Osteocyte (in vitro differentiated cells): ENCODE measurements around the gene DNAJC21. TPM values are rescaled to one million over a fixed set of nuclear protein-coding genes. Genes with fewer than 3 reads are reported as not detected.

ENCODE experiments used
- DNase-seq: peaks from one replicate; pipeline ENCODE4 v3.0.0; 2021; ENCODE audit warnings: mixed read lengths; ENCODE audit not compliant: unreplicated experiment; ENCODE audit errors: extremely low spot score
- H3K27ac Mint-ChIP-seq: one replicate; pipeline ENCODE4 v1.8.0; 2021; ENCODE audit warnings: mild to moderate bottlenecking, mixed read lengths; ENCODE audit not compliant: unreplicated experiment
- H3K27me3 Mint-ChIP-seq: one replicate; pipeline ENCODE4 v1.8.0; 2021; ENCODE audit warnings: mixed read lengths; ENCODE audit not compliant: unreplicated experiment
- H3K36me3 Mint-ChIP-seq: one replicate; pipeline ENCODE4 v1.8.0; 2021; ENCODE audit warnings: mixed read lengths; ENCODE audit not compliant: unreplicated experiment
- H3K4me1 Mint-ChIP-seq: one replicate; pipeline ENCODE4 v1.8.0; 2021; ENCODE audit warnings: mixed read lengths; ENCODE audit not compliant: unreplicated experiment
- H3K4me3 Mint-ChIP-seq: one replicate; pipeline ENCODE4 v1.8.0; 2021; ENCODE audit warnings: mild to moderate bottlenecking, moderate library complexity, mixed read lengths; ENCODE audit not compliant: unreplicated experiment
- H3K9me3 Mint-ChIP-seq: one replicate; pipeline ENCODE4 v1.8.0; 2021; ENCODE audit warnings: mixed read lengths; ENCODE audit not compliant: unreplicated experiment
- total RNA-seq: library from RNA; stranded (reverse); gene quantifications from 2 replicates; pipeline ENCODE4 v1.2.1, GENCODE V29; 2021
- TF ChIP-seq, protein P1 (sequence below): fragments of 200-600 bp; sonication (generic); IDR thresholded peaks from 2 replicates; pipeline ENCODE4 v1.5.0; 2021; ENCODE audit warnings: antibody characterized with exemption, mild to moderate bottlenecking, moderate library complexity

Gene DNAJC21
- total RNA-seq, 1 donor from 2014 or later: 37.5 TPM

DNA sequence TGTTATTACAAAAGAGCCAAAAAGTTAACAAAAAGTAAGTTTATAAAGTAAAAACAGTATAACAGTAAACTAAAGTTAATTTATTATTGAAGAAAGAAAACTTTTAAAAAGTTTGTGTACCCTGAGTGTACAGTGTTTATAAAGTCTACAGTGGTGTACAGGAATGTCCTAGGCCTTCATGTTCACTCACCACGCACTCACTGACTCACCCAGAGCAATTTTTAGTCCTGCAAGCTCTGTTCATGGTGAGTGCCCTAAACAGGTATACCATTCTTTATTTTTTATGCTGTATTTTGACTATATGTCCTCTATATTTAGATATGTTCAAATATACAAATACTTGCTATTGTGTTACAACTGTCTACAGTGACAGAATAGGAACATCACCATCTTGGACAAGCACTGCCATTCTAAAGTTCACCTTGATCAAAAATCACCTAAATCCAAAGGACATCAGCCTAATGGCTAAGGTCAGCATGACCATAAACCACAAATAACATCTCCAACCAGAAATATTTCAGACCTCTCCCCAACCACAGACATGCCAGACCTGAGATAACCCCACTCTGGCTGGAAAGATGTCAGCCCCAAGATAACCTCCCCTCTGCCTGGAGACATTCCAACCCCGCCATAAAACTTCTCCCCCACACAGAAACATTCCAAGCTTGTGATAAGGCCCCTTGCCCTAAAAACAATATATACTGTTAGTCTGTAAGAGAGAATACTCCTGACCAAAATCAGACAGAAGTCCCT lies 62.3 kb downstream of the DNAJC21 start:
- H3K27me3 Mint-ChIP-seq: peaks cover 34% of the 10 kb centered on the region
- H3K4me1 Mint-ChIP-seq: no peaks in the 10 kb centered on the region
- no peaks in the 10 kb centered on the region for H3K36me3 Mint-ChIP-seq
- H3K4me3 Mint-ChIP-seq: no peak overlapping the region
- H3K9me3 Mint-ChIP-seq: peaks cover 12% of the 10 kb centered on the region
- no peak overlapping the region for H3K27ac Mint-ChIP-seq
- no peak for DNase-seq
- TF ChIP-seq, protein P1, sequence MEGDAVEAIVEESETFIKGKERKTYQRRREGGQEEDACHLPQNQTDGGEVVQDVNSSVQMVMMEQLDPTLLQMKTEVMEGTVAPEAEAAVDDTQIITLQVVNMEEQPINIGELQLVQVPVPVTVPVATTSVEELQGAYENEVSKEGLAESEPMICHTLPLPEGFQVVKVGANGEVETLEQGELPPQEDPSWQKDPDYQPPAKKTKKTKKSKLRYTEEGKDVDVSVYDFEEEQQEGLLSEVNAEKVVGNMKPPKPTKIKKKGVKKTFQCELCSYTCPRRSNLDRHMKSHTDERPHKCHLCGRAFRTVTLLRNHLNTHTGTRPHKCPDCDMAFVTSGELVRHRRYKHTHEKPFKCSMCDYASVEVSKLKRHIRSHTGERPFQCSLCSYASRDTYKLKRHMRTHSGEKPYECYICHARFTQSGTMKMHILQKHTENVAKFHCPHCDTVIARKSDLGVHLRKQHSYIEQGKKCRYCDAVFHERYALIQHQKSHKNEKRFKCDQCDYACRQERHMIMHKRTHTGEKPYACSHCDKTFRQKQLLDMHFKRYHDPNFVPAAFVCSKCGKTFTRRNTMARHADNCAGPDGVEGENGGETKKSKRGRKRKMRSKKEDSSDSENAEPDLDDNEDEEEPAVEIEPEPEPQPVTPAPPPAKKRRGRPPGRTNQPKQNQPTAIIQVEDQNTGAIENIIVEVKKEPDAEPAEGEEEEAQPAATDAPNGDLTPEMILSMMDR: no peak

DNA sequence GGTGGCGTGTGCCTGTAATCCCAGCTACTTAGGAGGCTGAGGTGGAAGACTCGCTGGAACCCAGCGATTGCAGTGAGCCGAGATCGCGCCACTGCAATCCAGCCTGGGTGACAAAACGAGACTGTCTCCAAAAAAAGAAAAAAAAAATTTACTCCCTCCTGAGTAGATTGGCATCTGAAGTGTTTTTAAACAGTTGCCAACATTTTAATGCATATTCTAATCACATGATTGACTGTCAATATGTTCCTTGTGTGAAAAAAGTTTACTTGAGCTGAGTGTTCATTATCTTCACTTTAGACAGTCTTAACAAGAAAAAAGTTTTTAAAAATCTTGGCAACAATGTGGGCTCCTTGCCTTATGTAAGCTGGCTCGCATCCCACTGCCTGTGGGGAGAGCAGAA lies 64.6 kb downstream of the DNAJC21 start:
- Mint-ChIP-seq H3K9me3 (no peaks in the 10 kb centered on the region), H3K36me3 (no peaks in the 10 kb centered on the region), H3K27me3 (peaks cover 34% of the 10 kb centered on the region), H3K4me1 (no peaks in the 10 kb centered on the region), H3K27ac (no peak overlapping the region), H3K4me3 (no peak overlapping the region)
- TF ChIP-seq, protein P1: no peak
- no peak for DNase-seq

DNA sequence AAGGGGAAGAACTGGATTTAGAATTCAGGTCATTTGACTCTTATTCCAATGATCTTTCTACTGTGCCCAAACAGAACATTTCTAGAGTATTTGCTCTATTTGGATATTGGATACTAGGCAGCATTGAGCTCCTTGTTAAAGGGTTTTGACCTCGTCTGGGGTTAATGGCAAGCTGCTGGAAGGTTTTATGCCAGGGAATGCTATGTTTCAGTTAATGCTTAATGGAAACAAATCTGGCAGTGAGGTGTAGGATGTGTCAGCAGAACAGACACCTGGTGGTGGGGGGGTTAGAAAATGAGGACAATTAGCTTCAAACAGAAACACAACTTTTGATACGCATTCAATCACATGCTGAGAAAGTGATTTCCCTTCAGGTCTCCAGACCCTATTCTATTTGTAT lies 66.9 kb downstream of the DNAJC21 start:
- Mint-ChIP-seq H3K4me3 (no peak overlapping the region), H3K36me3 (no peaks in the 10 kb centered on the region), H3K27me3 (peaks cover 48% of the 10 kb centered on the region), H3K9me3 (no peaks in the 10 kb centered on the region), H3K27ac (no peak overlapping the region), H3K4me1 (no peaks in the 10 kb centered on the region)
- TF ChIP-seq, protein P1: no peak
- no peak for DNase-seq

DNA sequence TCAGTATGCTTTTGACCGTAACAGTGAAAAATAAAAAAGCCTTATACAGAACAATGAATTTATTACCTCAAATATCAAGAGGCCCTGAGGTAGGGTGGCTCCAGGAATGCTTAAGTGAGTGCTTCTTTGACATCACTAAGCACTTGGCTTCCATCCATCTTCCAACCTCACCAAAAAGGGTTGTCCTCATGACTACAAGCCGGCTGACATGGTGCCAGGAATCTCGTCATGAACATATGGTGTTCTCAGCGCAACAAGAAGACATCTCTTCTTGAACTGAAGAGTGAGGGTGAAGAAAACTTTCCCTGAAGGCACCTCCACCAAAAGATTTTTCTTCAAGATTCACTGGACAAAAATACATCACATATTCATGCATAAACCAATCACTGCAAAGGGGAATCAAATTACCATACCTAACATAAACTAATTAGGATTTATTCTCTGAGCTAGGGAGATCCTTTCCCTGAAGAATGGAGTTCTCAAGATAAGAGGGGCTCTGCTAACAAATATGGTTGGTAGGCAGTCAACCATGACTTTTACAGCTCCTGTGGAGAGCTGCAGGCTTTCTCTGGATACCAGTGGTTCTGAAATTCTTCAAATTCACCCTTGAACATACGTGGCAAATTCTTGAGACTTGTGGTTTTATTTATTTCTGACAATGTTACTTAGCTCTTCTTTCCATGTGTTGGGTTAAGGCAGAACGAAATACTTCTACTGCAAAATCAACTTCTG lies 68.9 kb downstream of the DNAJC21 start:
- Mint-ChIP-seq H3K4me3 (no peak overlapping the region), H3K27ac (no peak overlapping the region), H3K9me3 (no peaks in the 10 kb centered on the region), H3K27me3 (peaks cover 52% of the 10 kb centered on the region), H3K36me3 (no peaks in the 10 kb centered on the region), H3K4me1 (no peaks in the 10 kb centered on the region)
- no peak for DNase-seq
- TF ChIP-seq, protein P1: no peak

DNA sequence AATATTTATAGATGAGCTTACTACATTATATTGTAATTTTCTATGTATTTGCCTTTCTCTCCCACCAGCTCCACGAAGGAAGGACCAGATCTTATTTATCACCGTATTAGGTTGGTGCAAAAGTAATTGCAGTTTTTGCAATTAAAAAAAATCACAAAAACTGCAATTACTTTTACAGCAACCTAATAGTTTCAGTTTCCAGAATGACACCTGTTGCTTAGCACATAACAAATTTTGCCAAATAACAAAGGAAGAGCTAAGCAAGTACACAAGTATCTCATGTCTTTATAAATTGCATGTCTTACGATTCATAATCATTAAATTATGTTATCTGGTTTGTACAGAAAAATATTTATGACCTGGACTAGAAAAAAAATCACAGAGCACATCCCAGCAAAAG lies 72.5 kb downstream of the DNAJC21 start:
- H3K27ac Mint-ChIP-seq: no peak overlapping the region
- H3K9me3 Mint-ChIP-seq: no peaks in the 10 kb centered on the region
- no peaks in the 10 kb centered on the region for H3K4me1 Mint-ChIP-seq
- no peak overlapping the region for H3K4me3 Mint-ChIP-seq
- peaks cover 47% of the 10 kb centered on the region for H3K27me3 Mint-ChIP-seq
- TF ChIP-seq, protein P1: no peak
- DNase-seq: no peak
- no peaks in the 10 kb centered on the region for H3K36me3 Mint-ChIP-seq
